Neural cell (in vitro differentiated cells): Measurements from ENCODE around the gene CNKSR1. TPM values are rescaled to one million over a fixed set of nuclear protein-coding genes. Genes with fewer than 3 reads are reported as not detected.

Experiments used
- H2AFZ ChIP-seq: fragments of 200-600, 300-800 bp; sonication (generic), shearing (Covaris generic); 2 replicates; pipeline ENCODE4 v1.6.0; 2014; ENCODE audit warnings: low read depth, mild to moderate bottlenecking, antibody characterized with exemption, low read length, moderate library complexity
- H3F3A ChIP-seq: fragments of 200-600 bp; shearing (Covaris generic); 2 replicates; pipeline ENCODE4 v1.6.1; 2016; ENCODE audit warnings: mild to moderate bottlenecking, moderate library complexity, mixed read lengths, antibody characterized with exemption, low read length; ENCODE audit not compliant: insufficient read depth, poor library complexity, severe bottlenecking
- H3K27ac ChIP-seq: fragments of 200-600, 300-800 bp; sonication (generic), shearing (Covaris generic); 2 replicates; pipeline ENCODE4 v1.5.1; 2014; ENCODE audit warnings: mild to moderate bottlenecking, low read length, moderate library complexity
- H3K27me3 ChIP-seq: fragments of 300-800, 200-600 bp; sonication (generic), shearing (Covaris generic); 2 replicates; pipeline ENCODE4 v1.6.0; 2014; ENCODE audit warnings: mild to moderate bottlenecking, low read depth, low read length, moderate library complexity; ENCODE audit not compliant: insufficient read depth
- H3K36me3 ChIP-seq: fragments of 300-800, 200-600 bp; sonication (generic), shearing (Covaris generic); 2 replicates; pipeline ENCODE4 v1.5.1; 2014; ENCODE audit warnings: mild to moderate bottlenecking, antibody characterized with exemption, low read length, moderate library complexity; ENCODE audit not compliant: insufficient read depth
- H3K4me2 ChIP-seq: fragments of 300-800, 200-600 bp; sonication (generic), shearing (Covaris generic); 2 replicates; pipeline ENCODE4 v1.6.0; 2014; ENCODE audit warnings: mild to moderate bottlenecking, low read length
- H3K4me3 ChIP-seq: fragments of 300-800, 200-600 bp; sonication (generic), shearing (Covaris generic); 2 replicates; pipeline ENCODE4 v1.5.1; 2014; ENCODE audit warnings: mild to moderate bottlenecking, low read length, moderate library complexity
- H3K79me2 ChIP-seq: fragments of 200-600 bp; shearing (Covaris generic); replicated peaks from 2 replicates; pipeline ENCODE4 v1.6.0; 2014; ENCODE audit warnings: mild to moderate bottlenecking, low read length, moderate library complexity; ENCODE audit not compliant: insufficient read depth
- H3K9ac ChIP-seq: fragments of 300-800, 200-600 bp; sonication (generic), shearing (Covaris generic); 2 replicates; pipeline ENCODE4 v1.6.1; 2016; ENCODE audit warnings: mild to moderate bottlenecking, low read length, mixed read lengths
- H3K9me2 ChIP-seq: fragments of 200-600 bp; shearing (Covaris generic); 2 replicates; pipeline ENCODE4 v1.6.1; 2016; ENCODE audit warnings: mild to moderate bottlenecking, low read length, mixed read lengths; ENCODE audit not compliant: insufficient read depth
- H3K9me3 ChIP-seq: fragments of 200-600, 300-800 bp; sonication (generic), shearing (Covaris generic); 2 replicates; pipeline ENCODE4 v1.6.1; 2016; ENCODE audit warnings: mild to moderate bottlenecking, mixed run types, low read length, moderate library complexity, mixed read lengths
- H4K20me1 ChIP-seq: fragments of 200-600 bp; shearing (Covaris generic); 2 replicates; pipeline ENCODE4 v1.6.1; 2016; ENCODE audit warnings: mild to moderate bottlenecking, mixed run types; ENCODE audit not compliant: insufficient read depth
- EP300 ChIP-seq: fragments of 450-650 bp; conservative IDR thresholded peaks from 2 replicates; pipeline ENCODE4 v1.6.1; 2014; ENCODE audit warnings: antibody characterized with exemption, mild to moderate bottlenecking, moderate library complexity; ENCODE audit not compliant: poor library complexity, severe bottlenecking
- EZH2 ChIP-seq: fragments of 200-600, 300-800 bp; shearing (Covaris generic), sonication (generic); IDR thresholded peaks from 2 replicates; pipeline ENCODE4 v1.6.1; 2014; ENCODE audit warnings: antibody characterized with exemption, low read length, borderline replicate concordance, mild to moderate bottlenecking; ENCODE audit not compliant: insufficient read depth, poor library complexity, severe bottlenecking
- MXI1 ChIP-seq: fragments of 450-650 bp; conservative IDR thresholded peaks from 2 replicates; pipeline ENCODE4 v1.6.1; 2014; ENCODE audit warnings: antibody characterized with exemption, mild to moderate bottlenecking; ENCODE audit not compliant: poor library complexity, severe bottlenecking
- POLR2AphosphoS5 ChIP-seq: IDR thresholded peaks from 2 replicates; pipeline ENCODE4 v1.6.1; 2012
- RAD21 ChIP-seq: fragments of 450-650 bp; conservative IDR thresholded peaks from 2 replicates; pipeline ENCODE4 v1.6.1; 2014; ENCODE audit warnings: antibody characterized with exemption, mild to moderate bottlenecking, moderate library complexity
- SMC3 ChIP-seq: fragments of 450-650 bp; conservative IDR thresholded peaks from 2 replicates; pipeline ENCODE4 v1.6.1; 2014; ENCODE audit warnings: antibody characterized with exemption, mild to moderate bottlenecking, moderate library complexity; ENCODE audit not compliant: poor library complexity
- TAF1 ChIP-seq: IDR thresholded peaks from 2 replicates; pipeline ENCODE4 v1.6.1; 2012; ENCODE audit warnings: low read depth
- polyA plus RNA-seq: library from polyadenylated mRNA; depleted of rRNA; stranded (reverse); fragments of >200 nt; gene quantifications from 2 replicates; pipeline ENCODE4 v1.2.3, GENCODE V29; 2014
- TF ChIP-seq, protein P1 (sequence below): fragments of 450-650 bp; IDR thresholded peaks from 2 replicates; pipeline ENCODE4 v1.5.1; 2014; ENCODE audit warnings: antibody characterized with exemption, mild to moderate bottlenecking, moderate library complexity; ENCODE audit not compliant: poor library complexity, severe bottlenecking
- TF ChIP-seq, protein P2 (sequence below): IDR thresholded peaks from 2 replicates; pipeline ENCODE4 v1.6.1; 2012; ENCODE audit warnings: borderline replicate concordance

Gene CNKSR1
- polyA plus RNA-seq, 1 donor from 2014 or later = 7.8 TPM

DNA sequence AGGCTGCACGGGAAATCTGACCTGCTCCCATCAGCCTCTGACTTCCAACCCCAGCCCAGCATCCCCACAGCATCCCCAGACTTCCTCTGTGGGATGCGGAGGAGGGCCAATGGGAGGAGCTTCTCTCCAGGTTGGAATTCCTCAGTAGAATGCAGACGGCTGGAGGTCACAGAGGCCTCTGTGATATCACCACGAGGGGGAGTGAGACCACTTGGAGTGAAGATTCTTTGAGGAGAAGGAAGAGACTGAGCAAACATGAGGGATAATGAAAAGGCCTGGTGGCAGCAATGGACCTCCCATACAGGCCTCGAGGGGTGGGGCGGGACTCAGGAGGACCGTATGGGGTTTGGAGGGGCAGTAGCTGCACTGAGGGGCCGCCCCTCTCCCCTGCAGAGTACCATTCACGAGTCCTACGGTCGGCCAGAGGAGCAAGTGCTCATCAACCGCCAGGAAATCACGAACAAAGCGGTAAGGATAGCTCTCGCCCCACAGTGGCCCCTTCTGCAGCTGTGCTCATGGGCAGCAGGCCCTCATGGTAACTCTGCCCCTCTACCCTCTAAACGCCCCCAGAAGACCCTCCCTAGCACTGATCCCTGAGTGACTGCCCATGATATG is 13.2 kb downstream of the CNKSR1 start, which contains the start of gene CATSPER4:
CATSPER4 (plus strand) TSS at position 230 of the 615 bp plus-strand sequence; CDS start at position 256, 26 bp downstream.
- H3K36me3 ChIP-seq = no peaks in the 10 kb centered on the region
- no peak within 1 kb of the TSS for H3K4me3 ChIP-seq
- no peaks in the 10 kb centered on the region for H3K9me2 ChIP-seq
- H3K9me3 ChIP-seq = no peaks in the 10 kb centered on the region
- H3K79me2 ChIP-seq = no peaks in the 10 kb centered on the region
- no peak within 1 kb of the TSS for H3K4me2 ChIP-seq
- no peaks in the 10 kb centered on the region for H3K27me3 ChIP-seq
- H3K9ac ChIP-seq = no peak within 1 kb of the TSS
- H2AFZ ChIP-seq = no peak within 1 kb of the TSS
- no peak for TF ChIP-seq POLR2AphosphoS5
- no peak for TF ChIP-seq MXI1
- TF ChIP-seq SMC3 = no peak
- TF ChIP-seq EZH2 = no peak
- TF ChIP-seq, protein P1, sequence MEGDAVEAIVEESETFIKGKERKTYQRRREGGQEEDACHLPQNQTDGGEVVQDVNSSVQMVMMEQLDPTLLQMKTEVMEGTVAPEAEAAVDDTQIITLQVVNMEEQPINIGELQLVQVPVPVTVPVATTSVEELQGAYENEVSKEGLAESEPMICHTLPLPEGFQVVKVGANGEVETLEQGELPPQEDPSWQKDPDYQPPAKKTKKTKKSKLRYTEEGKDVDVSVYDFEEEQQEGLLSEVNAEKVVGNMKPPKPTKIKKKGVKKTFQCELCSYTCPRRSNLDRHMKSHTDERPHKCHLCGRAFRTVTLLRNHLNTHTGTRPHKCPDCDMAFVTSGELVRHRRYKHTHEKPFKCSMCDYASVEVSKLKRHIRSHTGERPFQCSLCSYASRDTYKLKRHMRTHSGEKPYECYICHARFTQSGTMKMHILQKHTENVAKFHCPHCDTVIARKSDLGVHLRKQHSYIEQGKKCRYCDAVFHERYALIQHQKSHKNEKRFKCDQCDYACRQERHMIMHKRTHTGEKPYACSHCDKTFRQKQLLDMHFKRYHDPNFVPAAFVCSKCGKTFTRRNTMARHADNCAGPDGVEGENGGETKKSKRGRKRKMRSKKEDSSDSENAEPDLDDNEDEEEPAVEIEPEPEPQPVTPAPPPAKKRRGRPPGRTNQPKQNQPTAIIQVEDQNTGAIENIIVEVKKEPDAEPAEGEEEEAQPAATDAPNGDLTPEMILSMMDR = peak; percentile 24
- TF ChIP-seq RAD21 = peak; percentile 19
- no peaks in the 10 kb centered on the region for H4K20me1 ChIP-seq
- H3F3A ChIP-seq = no peaks in the 10 kb centered on the region
- H3K27ac ChIP-seq = no peak within 1 kb of the TSS

DNA sequence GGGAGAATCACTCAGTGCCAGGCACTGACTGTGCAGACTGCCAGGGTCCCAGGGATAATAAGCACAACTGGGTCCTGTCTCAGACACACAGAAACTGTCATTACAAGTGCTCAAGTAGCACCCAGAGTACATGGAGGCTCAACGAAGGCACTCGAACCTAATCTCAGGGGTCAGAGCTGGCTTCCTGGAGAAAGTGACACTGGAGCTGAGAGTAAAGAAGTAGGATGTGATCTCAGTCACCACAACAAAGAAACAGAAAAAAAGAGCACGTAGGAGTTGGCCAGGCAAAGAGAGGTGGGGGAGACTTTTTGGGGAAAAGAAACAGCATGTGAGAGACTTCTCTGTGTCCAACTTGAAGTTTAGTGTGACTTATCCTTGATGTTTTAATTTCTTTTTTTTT is 14.4 kb downstream of the CNKSR1 start:
- H2AFZ ChIP-seq = no peak overlapping the region
- no peaks in the 10 kb centered on the region for H3F3A ChIP-seq
- H3K9me2 ChIP-seq = no peaks in the 10 kb centered on the region
- H3K4me2 ChIP-seq = no peak overlapping the region
- no peak overlapping the region for H3K27ac ChIP-seq
- H3K79me2 ChIP-seq = no peaks in the 10 kb centered on the region
- H3K27me3 ChIP-seq = no peaks in the 10 kb centered on the region
- H4K20me1 ChIP-seq = no peaks in the 10 kb centered on the region
- TF ChIP-seq, protein P1 = no peak
- TF ChIP-seq MXI1 (no peak), EZH2 (no peak), EP300 (no peak), RAD21 (no peak), TAF1 (no peak), SMC3 (no peak), POLR2AphosphoS5 (no peak)
- TF ChIP-seq, protein P2, sequence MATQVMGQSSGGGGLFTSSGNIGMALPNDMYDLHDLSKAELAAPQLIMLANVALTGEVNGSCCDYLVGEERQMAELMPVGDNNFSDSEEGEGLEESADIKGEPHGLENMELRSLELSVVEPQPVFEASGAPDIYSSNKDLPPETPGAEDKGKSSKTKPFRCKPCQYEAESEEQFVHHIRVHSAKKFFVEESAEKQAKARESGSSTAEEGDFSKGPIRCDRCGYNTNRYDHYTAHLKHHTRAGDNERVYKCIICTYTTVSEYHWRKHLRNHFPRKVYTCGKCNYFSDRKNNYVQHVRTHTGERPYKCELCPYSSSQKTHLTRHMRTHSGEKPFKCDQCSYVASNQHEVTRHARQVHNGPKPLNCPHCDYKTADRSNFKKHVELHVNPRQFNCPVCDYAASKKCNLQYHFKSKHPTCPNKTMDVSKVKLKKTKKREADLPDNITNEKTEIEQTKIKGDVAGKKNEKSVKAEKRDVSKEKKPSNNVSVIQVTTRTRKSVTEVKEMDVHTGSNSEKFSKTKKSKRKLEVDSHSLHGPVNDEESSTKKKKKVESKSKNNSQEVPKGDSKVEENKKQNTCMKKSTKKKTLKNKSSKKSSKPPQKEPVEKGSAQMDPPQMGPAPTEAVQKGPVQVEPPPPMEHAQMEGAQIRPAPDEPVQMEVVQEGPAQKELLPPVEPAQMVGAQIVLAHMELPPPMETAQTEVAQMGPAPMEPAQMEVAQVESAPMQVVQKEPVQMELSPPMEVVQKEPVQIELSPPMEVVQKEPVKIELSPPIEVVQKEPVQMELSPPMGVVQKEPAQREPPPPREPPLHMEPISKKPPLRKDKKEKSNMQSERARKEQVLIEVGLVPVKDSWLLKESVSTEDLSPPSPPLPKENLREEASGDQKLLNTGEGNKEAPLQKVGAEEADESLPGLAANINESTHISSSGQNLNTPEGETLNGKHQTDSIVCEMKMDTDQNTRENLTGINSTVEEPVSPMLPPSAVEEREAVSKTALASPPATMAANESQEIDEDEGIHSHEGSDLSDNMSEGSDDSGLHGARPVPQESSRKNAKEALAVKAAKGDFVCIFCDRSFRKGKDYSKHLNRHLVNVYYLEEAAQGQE = no peak
- no peak overlapping the region for H3K4me3 ChIP-seq
- no peaks in the 10 kb centered on the region for H3K36me3 ChIP-seq
- H3K9ac ChIP-seq = no peak overlapping the region
- no peaks in the 10 kb centered on the region for H3K9me3 ChIP-seq
